K562 (cell line): ENCODE measurements around the gene FRRS1L. TPM values are rescaled to one million over a fixed set of nuclear protein-coding genes. Genes with fewer than 3 reads are reported as not detected.
A peak's percentile ranks its signal among the peaks of the same experiment; 100 is the strongest.

ENCODE experiments used
- BDP1 ChIP-seq: IDR thresholded peaks from 3 replicates; pipeline ENCODE4 v1.6.1; 2011; ENCODE audit not compliant: insufficient read length, insufficient read depth
- CEBPB ChIP-seq: fragments of 450-650 bp; IDR thresholded peaks from 2 replicates; pipeline ENCODE4 v1.6.1; 2016; ENCODE audit warnings: missing genetic modification characterization, missing compliant biosample characterization
- CHD1 ChIP-seq: fragments of 200-600 bp; sonication (generic); IDR thresholded peaks from one replicate; pipeline ENCODE4 v1.6.1; 2012; ENCODE audit warnings: mild to moderate bottlenecking, moderate library complexity, low read length, inconsistent platforms
- ERF ChIP-seq: fragments of 450-650 bp; formaldehyde crosslinking; IDR thresholded peaks from 2 replicates; pipeline ENCODE4 v1.4.0; 2020; ENCODE audit warnings: mild to moderate bottlenecking, mixed read lengths
- KDM1A ChIP-seq, 2 experiments: fragments of 450-650 bp; IDR thresholded peaks; 2 replicates each; pipeline ENCODE4 v1.6.1; 2016; ENCODE audit warnings: mild to moderate bottlenecking in 2 of 2
- PHF21A ChIP-seq: fragments of 450-650 bp; IDR thresholded peaks from 2 replicates; pipeline ENCODE4 v1.6.1; 2017; ENCODE audit warnings: low read depth, borderline replicate concordance
- PML ChIP-seq: IDR thresholded peaks from 2 replicates; pipeline ENCODE4 v1.6.1; 2012; ENCODE audit warnings: low read length, inconsistent platforms
- RUNX1 ChIP-seq: sonication (generic); IDR thresholded peaks from 2 replicates; pipeline ENCODE4 v1.6.1; 2016; ENCODE audit warnings: antibody characterized with exemption, low read depth
- SRSF9 ChIP-seq: fragments of 200-400 bp; formaldehyde crosslinking; IDR thresholded peaks from 2 replicates; pipeline ENCODE4 v1.6.1; 2017; ENCODE audit warnings: low read depth, low read length, borderline replicate concordance
- YBX1 ChIP-seq: fragments of 450-650 bp; IDR thresholded peaks from 2 replicates; pipeline ENCODE4 v1.7.1; 2016; ENCODE audit warnings: mild to moderate bottlenecking
- ZC3H8 ChIP-seq: fragments of 450-650 bp; IDR thresholded peaks from 2 replicates; pipeline ENCODE4 v1.6.1; 2017
- ZNF134 ChIP-seq: fragments of 250-450 bp; sonication (Bioruptor Pico); conservative IDR thresholded peaks from 2 replicates; pipeline ENCODE4 v1.4.0; 2020
- polyA plus RNA-seq, 8 experiments: library from polyadenylated mRNA; depleted of rRNA in 4 of 8; stranded (reverse) in 5 of 8; unstranded in 3 of 8; fragments of >200 nt; fragmentation: Nextera tagmentation in 2 of 8; fragmentation: Illumina TruSeq in 1 of 8; extraction: Ambion mirVana in 2 of 8; extraction: Trizol in 1 of 8; gene quantifications; 2 replicates each; pipeline versions ENCODE4 v1.2.1 to v1.2.3, GENCODE V29; 2011 to 2014; ENCODE audit warnings: inconsistent platforms in 1 of 8, missing spikeins in 1 of 8
- total RNA-seq, 7 experiments: library from RNA; depleted of rRNA in 6 of 7; stranded (reverse); fragments of >200 nt in 6 of 7; fragmentation: Illumina TruSeq in 2 of 7; extraction: Trizol in 2 of 7; gene quantifications; 2 replicates each; pipeline versions ENCODE4 v1.2.1 to v1.2.3, GENCODE V29; 2011 to 2021; ENCODE audit warnings: low replicate concordance in 1 of 7
- TF ChIP-seq, protein P1 (sequence below): fragments of 250-450 bp; sonication (Bioruptor Pico); IDR thresholded peaks from 2 replicates; pipeline ENCODE4 v1.4.0; 2020; ENCODE audit warnings: mild to moderate bottlenecking
- TF ChIP-seq, protein P2 (sequence below): sonication (generic); formaldehyde crosslinking; IDR thresholded peaks from 2 replicates; pipeline ENCODE4 v1.8.1; 2023; ENCODE audit warnings: missing genetic modification reagents, mild to moderate bottlenecking, borderline replicate concordance
- TF ChIP-seq, protein P3 (sequence below): fragments of 450-650 bp; formaldehyde crosslinking; IDR thresholded peaks from 2 replicates; pipeline ENCODE4 v1.4.0; 2022; ENCODE audit warnings: missing genetic modification characterization
- TF ChIP-seq, protein P4 (sequence below): fragments of 250-450 bp; sonication (Bioruptor Pico); IDR thresholded peaks from 2 replicates; pipeline ENCODE4 v1.5.0; 2020; ENCODE audit warnings: mild to moderate bottlenecking, borderline replicate concordance

The FRRS1L gene
- total and polyA plus RNA-seq, 9 of the 15 experiments (the other 6 are each of a cell fraction or from before 2014, with no cell fraction given), result under 0.01 to 0.04 (median 0.03) TPM; not detected in 5

DNA sequence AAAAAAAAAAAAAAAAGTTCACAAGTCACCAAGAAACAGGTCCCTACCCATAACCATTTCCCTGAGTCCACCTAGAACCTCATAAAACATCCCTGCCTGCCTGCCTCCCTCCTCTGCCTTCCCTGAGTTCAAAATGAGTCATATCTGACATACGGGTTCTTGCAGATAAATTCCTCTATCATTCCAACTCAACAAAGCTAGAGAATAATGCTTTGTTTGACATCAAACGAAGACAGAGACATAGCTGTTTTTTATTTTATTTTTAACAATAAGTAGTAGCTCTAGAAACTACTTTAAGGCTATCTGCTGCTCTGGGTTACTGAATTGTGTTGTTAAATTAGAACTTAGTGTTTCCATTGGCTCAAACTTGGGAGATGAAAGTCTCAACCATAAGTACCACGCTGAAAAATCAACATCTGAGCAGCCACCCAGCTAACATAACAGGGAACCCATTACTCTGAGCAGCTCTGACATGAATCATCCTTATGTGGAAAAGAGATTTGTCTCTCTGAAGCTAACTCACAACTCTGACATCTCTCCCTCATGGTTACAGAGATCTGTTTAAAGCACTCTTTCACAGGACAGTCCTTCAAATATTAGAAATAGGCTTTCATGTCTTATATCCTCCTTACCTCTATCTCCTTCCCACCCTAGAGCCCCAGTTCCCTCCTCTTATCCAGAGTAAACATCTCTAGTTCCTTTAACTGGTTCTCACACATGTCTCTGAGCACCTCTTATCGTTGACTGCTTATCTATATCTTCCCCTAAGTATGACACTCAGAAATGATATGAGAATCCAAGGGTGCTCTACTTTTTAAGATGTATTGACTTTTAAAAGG is 59.4 kb downstream of the FRRS1L start (continued):
- TF ChIP-seq, protein P1, sequence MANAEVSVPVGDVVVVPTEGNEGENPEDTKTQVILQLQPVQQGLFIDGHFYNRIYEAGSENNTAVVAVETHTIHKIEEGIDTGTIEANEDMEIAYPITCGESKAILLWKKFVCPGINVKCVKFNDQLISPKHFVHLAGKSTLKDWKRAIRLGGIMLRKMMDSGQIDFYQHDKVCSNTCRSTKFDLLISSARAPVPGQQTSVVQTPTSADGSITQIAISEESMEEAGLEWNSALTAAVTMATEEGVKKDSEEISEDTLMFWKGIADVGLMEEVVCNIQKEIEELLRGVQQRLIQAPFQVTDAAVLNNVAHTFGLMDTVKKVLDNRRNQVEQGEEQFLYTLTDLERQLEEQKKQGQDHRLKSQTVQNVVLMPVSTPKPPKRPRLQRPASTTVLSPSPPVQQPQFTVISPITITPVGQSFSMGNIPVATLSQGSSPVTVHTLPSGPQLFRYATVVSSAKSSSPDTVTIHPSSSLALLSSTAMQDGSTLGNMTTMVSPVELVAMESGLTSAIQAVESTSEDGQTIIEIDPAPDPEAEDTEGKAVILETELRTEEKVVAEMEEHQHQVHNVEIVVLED (CRISPR knock-in tag), result no peak
- no peak for TF ChIP-seq YBX1
- TF ChIP-seq, protein P2, sequence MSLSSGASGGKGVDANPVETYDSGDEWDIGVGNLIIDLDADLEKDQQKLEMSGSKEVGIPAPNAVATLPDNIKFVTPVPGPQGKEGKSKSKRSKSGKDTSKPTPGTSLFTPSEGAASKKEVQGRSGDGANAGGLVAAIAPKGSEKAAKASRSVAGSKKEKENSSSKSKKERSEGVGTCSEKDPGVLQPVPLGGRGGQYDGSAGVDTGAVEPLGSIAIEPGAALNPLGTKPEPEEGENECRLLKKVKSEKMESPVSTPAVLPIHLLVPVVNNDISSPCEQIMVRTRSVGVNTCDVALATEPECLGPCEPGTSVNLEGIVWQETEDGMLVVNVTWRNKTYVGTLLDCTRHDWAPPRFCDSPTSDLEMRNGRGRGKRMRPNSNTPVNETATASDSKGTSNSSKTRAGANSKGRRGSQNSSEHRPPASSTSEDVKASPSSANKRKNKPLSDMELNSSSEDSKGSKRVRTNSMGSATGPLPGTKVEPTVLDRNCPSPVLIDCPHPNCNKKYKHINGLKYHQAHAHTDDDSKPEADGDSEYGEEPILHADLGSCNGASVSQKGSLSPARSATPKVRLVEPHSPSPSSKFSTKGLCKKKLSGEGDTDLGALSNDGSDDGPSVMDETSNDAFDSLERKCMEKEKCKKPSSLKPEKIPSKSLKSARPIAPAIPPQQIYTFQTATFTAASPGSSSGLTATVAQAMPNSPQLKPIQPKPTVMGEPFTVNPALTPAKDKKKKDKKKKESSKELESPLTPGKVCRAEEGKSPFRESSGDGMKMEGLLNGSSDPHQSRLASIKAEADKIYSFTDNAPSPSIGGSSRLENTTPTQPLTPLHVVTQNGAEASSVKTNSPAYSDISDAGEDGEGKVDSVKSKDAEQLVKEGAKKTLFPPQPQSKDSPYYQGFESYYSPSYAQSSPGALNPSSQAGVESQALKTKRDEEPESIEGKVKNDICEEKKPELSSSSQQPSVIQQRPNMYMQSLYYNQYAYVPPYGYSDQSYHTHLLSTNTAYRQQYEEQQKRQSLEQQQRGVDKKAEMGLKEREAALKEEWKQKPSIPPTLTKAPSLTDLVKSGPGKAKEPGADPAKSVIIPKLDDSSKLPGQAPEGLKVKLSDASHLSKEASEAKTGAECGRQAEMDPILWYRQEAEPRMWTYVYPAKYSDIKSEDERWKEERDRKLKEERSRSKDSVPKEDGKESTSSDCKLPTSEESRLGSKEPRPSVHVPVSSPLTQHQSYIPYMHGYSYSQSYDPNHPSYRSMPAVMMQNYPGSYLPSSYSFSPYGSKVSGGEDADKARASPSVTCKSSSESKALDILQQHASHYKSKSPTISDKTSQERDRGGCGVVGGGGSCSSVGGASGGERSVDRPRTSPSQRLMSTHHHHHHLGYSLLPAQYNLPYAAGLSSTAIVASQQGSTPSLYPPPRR (CRISPR knock-in tag), result no peak
- TF ChIP-seq BDP1, result no peak
- no peak for TF ChIP-seq RUNX1
- TF ChIP-seq, protein P3, sequence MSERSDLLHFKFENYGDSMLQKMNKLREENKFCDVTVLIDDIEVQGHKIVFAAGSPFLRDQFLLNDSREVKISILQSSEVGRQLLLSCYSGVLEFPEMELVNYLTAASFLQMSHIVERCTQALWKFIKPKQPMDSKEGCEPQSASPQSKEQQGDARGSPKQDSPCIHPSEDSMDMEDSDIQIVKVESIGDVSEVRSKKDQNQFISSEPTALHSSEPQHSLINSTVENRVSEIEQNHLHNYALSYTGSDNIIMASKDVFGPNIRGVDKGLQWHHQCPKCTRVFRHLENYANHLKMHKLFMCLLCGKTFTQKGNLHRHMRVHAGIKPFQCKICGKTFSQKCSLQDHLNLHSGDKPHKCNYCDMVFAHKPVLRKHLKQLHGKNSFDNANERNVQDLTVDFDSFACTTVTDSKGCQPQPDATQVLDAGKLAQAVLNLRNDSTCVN (CRISPR knock-in tag), result no peak
- TF ChIP-seq CHD1, result no peak
- TF ChIP-seq SRSF9, result no peak
- TF ChIP-seq PHF21A, result no peak
- no peak for TF ChIP-seq CEBPB (tag)
- TF ChIP-seq PML, result peak; percentile 88
- no peak for TF ChIP-seq ERF (CRISPR knock-in tag)
- peak; percentile 53 to 60; a peak in 3 of 4 replicates for TF ChIP-seq KDM1A (IDR thresholded peaks at IDR 0.05)
- no peak for TF ChIP-seq ZC3H8
- TF ChIP-seq, protein P4, sequence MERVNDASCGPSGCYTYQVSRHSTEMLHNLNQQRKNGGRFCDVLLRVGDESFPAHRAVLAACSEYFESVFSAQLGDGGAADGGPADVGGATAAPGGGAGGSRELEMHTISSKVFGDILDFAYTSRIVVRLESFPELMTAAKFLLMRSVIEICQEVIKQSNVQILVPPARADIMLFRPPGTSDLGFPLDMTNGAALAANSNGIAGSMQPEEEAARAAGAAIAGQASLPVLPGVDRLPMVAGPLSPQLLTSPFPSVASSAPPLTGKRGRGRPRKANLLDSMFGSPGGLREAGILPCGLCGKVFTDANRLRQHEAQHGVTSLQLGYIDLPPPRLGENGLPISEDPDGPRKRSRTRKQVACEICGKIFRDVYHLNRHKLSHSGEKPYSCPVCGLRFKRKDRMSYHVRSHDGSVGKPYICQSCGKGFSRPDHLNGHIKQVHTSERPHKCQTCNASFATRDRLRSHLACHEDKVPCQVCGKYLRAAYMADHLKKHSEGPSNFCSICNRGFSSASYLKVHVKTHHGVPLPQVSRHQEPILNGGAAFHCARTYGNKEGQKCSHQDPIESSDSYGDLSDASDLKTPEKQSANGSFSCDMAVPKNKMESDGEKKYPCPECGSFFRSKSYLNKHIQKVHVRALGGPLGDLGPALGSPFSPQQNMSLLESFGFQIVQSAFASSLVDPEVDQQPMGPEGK (CRISPR knock-in tag), result no peak
- no peak for TF ChIP-seq ZNF134
